ENCODE data around the gene RALGAPB. TPM values are rescaled to one million over a fixed set of nuclear protein-coding genes. Genes with fewer than 3 reads are reported as not detected.
A peak's percentile ranks its signal among the peaks of the same experiment; 100 is the strongest.

Gene RALGAPB
- total and polyA plus RNA-seq, 2 of the 13 experiments (the other 11 are each of a cell fraction or from before 2014, with no cell fraction given) = 17.6 to 30.6 TPM

- TF ChIP-seq CREB3 (CRISPR knock-in tag; IDR thresholded peaks at IDR 0.05) (peak; percentile 98), ELF4 (CRISPR knock-in tag; IDR thresholded peaks at IDR 0.05; ENCODE audit: borderline replicate concordance) (peak; percentile 93), ZNF768 (CRISPR knock-in tag; IDR thresholded peaks at IDR 0.05) (peak; percentile 91), SIN3B (IDR thresholded peaks at IDR 0.05; ENCODE audit: low read length) (peak; percentile 86), ZNF552 (CRISPR knock-in tag; IDR thresholded peaks at IDR 0.05; ENCODE audit: borderline replicate concordance) (peak; percentile 98), ZMYM3 (CRISPR knock-in tag; IDR thresholded peaks at IDR 0.05) (peak; percentile 87), MTA1 (CRISPR knock-in tag; IDR thresholded peaks at IDR 0.05; ENCODE audit: borderline replicate concordance) (peak; percentile 99), RFX1 (IDR thresholded peaks at IDR 0.05) (no peak), PHB2 (IDR thresholded peaks at IDR 0.05; ENCODE audit: partially characterized antibody) (no peak), CC2D1A (CRISPR knock-in tag; IDR thresholded peaks at IDR 0.05) (peak; percentile 98; the same call in 1 of the 2 replicates), ZNF260 (CRISPR knock-in tag; IDR thresholded peaks at IDR 0.05; ENCODE audit: borderline replicate concordance, low read depth) (no peak; the same call in none of the 2 replicates), ARID2 (CRISPR knock-in tag; IDR thresholded peaks at IDR 0.05; ENCODE audit: borderline replicate concordance) (peak; percentile 8; the same call in 1 of the 2 replicates), YEATS4 (CRISPR knock-in tag; IDR thresholded peaks at IDR 0.05; ENCODE audit: borderline replicate concordance) (peak; percentile 100), ZNF326 (CRISPR knock-in tag; IDR thresholded peaks at IDR 0.05; ENCODE audit: borderline replicate concordance) (peak; percentile 86; the same call in 1 of the 2 replicates), FOXO1 (CRISPR knock-in tag; IDR thresholded peaks at IDR 0.05) (peak; percentile 94), ZBTB46 (CRISPR knock-in tag; IDR thresholded peaks at IDR 0.05; ENCODE audit: borderline replicate concordance) (0 out of 2 replicates have a peak, but pooled peaks have one; percentile 96), PAX8 (CRISPR knock-in tag; IDR thresholded peaks at IDR 0.05; ENCODE audit: borderline replicate concordance) (peak; percentile 96; the same call in 1 of the 2 replicates), FOXK2 (IDR thresholded peaks at IDR 0.05) (peak; percentile 72), ARHGAP35 (CRISPR knock-in tag; IDR thresholded peaks at IDR 0.05; ENCODE audit: borderline replicate concordance) (peak; percentile 100), KDM5A (IDR thresholded peaks at IDR 0.05; ENCODE audit: borderline replicate concordance, low read length) (peak; percentile 82), ZFP91 (CRISPR knock-in tag; IDR thresholded peaks at IDR 0.05; ENCODE audit: borderline replicate concordance) (peak; percentile 98), TMF1 (CRISPR knock-in tag; IDR thresholded peaks at IDR 0.05; ENCODE audit: low read depth) (peak; percentile 97), ZEB1 (IDR thresholded peaks at IDR 0.05; ENCODE audit: insufficient replicate concordance, low read depth) (no peak)
Observed at GRCh38 chr20:38434770-38435554, 37.7 kb upstream of the RALGAPB start, which contains the start of gene SNHG17 (continued).
